SK-N-SH treated with all-trans-retinoic acid at 6 μM for 48 hours (cell line): ENCODE data around the gene NUDCD2.

Source experiments
- ATAC-seq: fragments of 200-7000 bp; cut with Tn5 transposase; 3 replicates; pipeline ENCODE4 v1.9.1; 2020; ENCODE audit warnings: mild to moderate bottlenecking, moderate library complexity
- ARNTL ChIP-seq: fragments of 450-650 bp; formaldehyde crosslinking; IDR thresholded peaks from 2 replicates; pipeline ENCODE4 v1.5.0; 2020; ENCODE audit warnings: low read depth, mild to moderate bottlenecking, moderate library complexity, borderline replicate concordance
- BACH2 ChIP-seq: fragments of 250-450 bp; sonication (Bioruptor Pico); IDR thresholded peaks from 2 replicates; pipeline ENCODE4 v1.9.0; 2021; ENCODE audit warnings: mild to moderate bottlenecking, borderline replicate concordance
- CSDC2 ChIP-seq: fragments of 250-450 bp; sonication (Bioruptor Pico); IDR thresholded peaks from 2 replicates; pipeline ENCODE4 v1.5.0; 2020; ENCODE audit warnings: mild to moderate bottlenecking, moderate library complexity
- ESRRG ChIP-seq: fragments of 250-450 bp; sonication (Bioruptor Pico); IDR thresholded peaks from 2 replicates; pipeline ENCODE4 v1.6.1; 2021; ENCODE audit warnings: mild to moderate bottlenecking
- GLIS3 ChIP-seq: fragments of 250-450 bp; sonication (Bioruptor Pico); IDR thresholded peaks from 2 replicates; pipeline ENCODE4 v1.5.0; 2020; ENCODE audit warnings: mild to moderate bottlenecking, moderate library complexity
- ISL1 ChIP-seq: fragments of 250-450 bp; sonication (Bioruptor Pico); IDR thresholded peaks from 2 replicates; pipeline ENCODE4 v2.1.2; 2022; ENCODE audit warnings: mild to moderate bottlenecking, moderate library complexity
- PATZ1 ChIP-seq: fragments of 250-450 bp; sonication (Bioruptor Pico); IDR thresholded peaks from 2 replicates; pipeline ENCODE4 v1.8.0; 2020; ENCODE audit warnings: mild to moderate bottlenecking, moderate library complexity, borderline replicate concordance
- POU6F1 ChIP-seq: fragments of 250-450 bp; sonication (Bioruptor Pico); IDR thresholded peaks from 2 replicates; pipeline ENCODE4 v1.8.0; 2021; ENCODE audit warnings: low read depth, mild to moderate bottlenecking, moderate library complexity, borderline replicate concordance
- PPARA ChIP-seq: fragments of 250-450 bp; sonication (Bioruptor Pico); IDR thresholded peaks from 2 replicates; pipeline ENCODE4 v1.5.0; 2020; ENCODE audit warnings: mild to moderate bottlenecking, borderline replicate concordance
- RARB ChIP-seq: fragments of 250-450 bp; sonication (Bioruptor Pico); IDR thresholded peaks from 2 replicates; pipeline ENCODE4 v1.8.0; 2021; ENCODE audit warnings: mild to moderate bottlenecking, moderate library complexity
- SNAI2 ChIP-seq: fragments of 250-450 bp; sonication (Bioruptor Pico); IDR thresholded peaks from 2 replicates; pipeline ENCODE4 v1.5.0; 2020; ENCODE audit warnings: mild to moderate bottlenecking, moderate library complexity
- TCF4 ChIP-seq: fragments of 250-450 bp; sonication (Bioruptor Pico); IDR thresholded peaks from 2 replicates; pipeline ENCODE4 v1.8.0; 2021; ENCODE audit warnings: mild to moderate bottlenecking, moderate library complexity, borderline replicate concordance
- TSHZ2 ChIP-seq: fragments of 250-450 bp; sonication (Bioruptor Pico); IDR thresholded peaks from 2 replicates; pipeline ENCODE4 v1.5.0; 2020; ENCODE audit warnings: mild to moderate bottlenecking, moderate library complexity
- ZFP3 ChIP-seq: fragments of 250-450 bp; sonication (Bioruptor Pico); IDR thresholded peaks from 2 replicates; pipeline ENCODE4 v1.5.0; 2020; ENCODE audit warnings: mild to moderate bottlenecking, moderate library complexity
- ZFP30 ChIP-seq: fragments of 450-650 bp; formaldehyde crosslinking; IDR thresholded peaks from 2 replicates; pipeline ENCODE4 v1.5.0; 2022; ENCODE audit warnings: mild to moderate bottlenecking, moderate library complexity
- ZNF70 ChIP-seq: fragments of 450-650 bp; formaldehyde crosslinking; IDR thresholded peaks from 2 replicates; pipeline ENCODE4 v1.5.0; 2020; ENCODE audit warnings: mild to moderate bottlenecking, moderate library complexity
- ZNF8 ChIP-seq: fragments of 450-650 bp; formaldehyde crosslinking; IDR thresholded peaks from 2 replicates; pipeline ENCODE4 v1.5.0; 2020; ENCODE audit warnings: mild to moderate bottlenecking, moderate library complexity
- TF ChIP-seq, protein P1 (sequence below): fragments of 250-450 bp; sonication (Bioruptor Pico); IDR thresholded peaks from 2 replicates; pipeline ENCODE4 v1.5.1; 2020; ENCODE audit warnings: low read depth, mild to moderate bottlenecking, moderate library complexity

Gene NUDCD2

DNA sequence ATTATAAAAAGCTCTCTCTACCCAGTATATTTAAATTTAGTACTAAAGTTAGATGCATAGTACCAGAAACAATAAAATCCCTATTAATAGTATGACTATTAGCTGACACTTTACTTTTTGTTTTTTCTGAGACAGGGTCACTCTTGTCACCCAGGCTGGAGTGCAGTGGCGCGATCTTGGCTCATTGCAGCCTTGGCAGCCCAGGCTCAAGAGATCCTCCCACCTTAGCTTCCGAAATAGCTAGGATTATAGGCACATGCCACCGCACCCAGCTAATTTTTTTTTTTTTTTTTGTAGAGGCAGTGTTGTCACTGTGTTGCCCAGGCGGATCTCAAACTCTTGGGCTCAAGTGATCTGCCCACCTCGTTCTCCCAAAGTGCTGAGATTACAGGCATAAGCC is 14.6 kb downstream of the NUDCD2 start:
- TF ChIP-seq ZNF70 (CRISPR knock-in tag), result no peak
- no peak for TF ChIP-seq GLIS3 (CRISPR knock-in tag)
- no peak for TF ChIP-seq TCF4
- no peak for TF ChIP-seq CSDC2 (CRISPR knock-in tag)
- TF ChIP-seq BACH2 (CRISPR knock-in tag), result no peak
- no peak for TF ChIP-seq ISL1 (CRISPR knock-in tag)
- no peak for TF ChIP-seq ARNTL (CRISPR knock-in tag)
- no peak for TF ChIP-seq POU6F1 (CRISPR knock-in tag)
- TF ChIP-seq RARB (CRISPR knock-in tag), result no peak
- TF ChIP-seq ESRRG, result no peak
- TF ChIP-seq, protein P1, sequence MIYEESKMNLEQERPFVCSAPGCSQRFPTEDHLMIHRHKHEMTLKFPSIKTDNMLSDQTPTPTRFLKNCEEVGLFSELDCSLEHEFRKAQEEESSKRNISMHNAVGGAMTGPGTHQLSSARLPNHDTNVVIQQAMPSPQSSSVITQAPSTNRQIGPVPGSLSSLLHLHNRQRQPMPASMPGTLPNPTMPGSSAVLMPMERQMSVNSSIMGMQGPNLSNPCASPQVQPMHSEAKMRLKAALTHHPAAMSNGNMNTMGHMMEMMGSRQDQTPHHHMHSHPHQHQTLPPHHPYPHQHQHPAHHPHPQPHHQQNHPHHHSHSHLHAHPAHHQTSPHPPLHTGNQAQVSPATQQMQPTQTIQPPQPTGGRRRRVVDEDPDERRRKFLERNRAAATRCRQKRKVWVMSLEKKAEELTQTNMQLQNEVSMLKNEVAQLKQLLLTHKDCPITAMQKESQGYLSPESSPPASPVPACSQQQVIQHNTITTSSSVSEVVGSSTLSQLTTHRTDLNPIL (CRISPR knock-in tag), result no peak
- no peak for TF ChIP-seq ZFP30 (CRISPR knock-in tag)
- ATAC-seq, result no peak

- ATAC-seq, result no peak
- TF ChIP-seq ZFP3 (CRISPR knock-in tag) (no peak), TSHZ2 (no peak), ARNTL (CRISPR knock-in tag) (no peak), PATZ1 (CRISPR knock-in tag) (no peak), ZNF8 (CRISPR knock-in tag) (no peak), ZFP30 (CRISPR knock-in tag) (no peak), BACH2 (CRISPR knock-in tag) (no peak), CSDC2 (CRISPR knock-in tag) (no peak), ISL1 (CRISPR knock-in tag) (no peak), PPARA (CRISPR knock-in tag) (no peak)
Observed at GRCh38 chr5:163444526-163444925, 15.4 kb downstream of the NUDCD2 start.

GRCh38 chr5:163440954-163441353 is 18.9 kb downstream of the NUDCD2 start:
- no peak for ATAC-seq
- TF ChIP-seq CSDC2 (CRISPR knock-in tag) (no peak), ESRRG (no peak), SNAI2 (CRISPR knock-in tag) (no peak), ZFP30 (CRISPR knock-in tag) (no peak), ZFP3 (CRISPR knock-in tag) (no peak), ISL1 (CRISPR knock-in tag) (no peak), BACH2 (CRISPR knock-in tag) (no peak), RARB (CRISPR knock-in tag) (no peak)
- TF ChIP-seq, protein P1 (CRISPR knock-in tag), result no peak

DNA sequence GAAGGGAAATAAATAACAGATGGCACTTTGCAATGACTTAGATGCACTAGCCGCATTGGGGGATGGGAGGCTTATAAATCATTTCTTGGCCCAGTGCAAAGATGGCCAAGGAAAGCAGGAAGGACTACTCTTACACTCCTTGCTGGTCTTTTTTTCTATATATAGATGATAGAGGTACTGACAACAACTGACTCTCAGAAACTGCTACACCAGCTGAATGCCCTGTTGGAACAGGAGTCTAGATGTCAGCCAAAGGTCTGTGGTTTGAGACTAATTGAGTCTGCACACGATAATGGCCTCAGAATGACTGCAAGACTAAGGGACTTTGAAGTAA is 20.8 kb downstream of the NUDCD2 start:
- TF ChIP-seq TSHZ2 (no peak), ZFP3 (CRISPR knock-in tag) (0 out of 2 replicates have a peak, but pooled peaks have one; percentile 17)
- ATAC-seq, result no peak
